Motor neuron (in vitro differentiated cells): ENCODE results near the gene REM1. TPM values are rescaled to one million over a fixed set of nuclear protein-coding genes. Genes with fewer than 3 reads are reported as not detected.
"Not testable (repeated sequence)": the region's sequence is repeated elsewhere in the genome, so short reads cannot be mapped to it uniquely, and the experiment has no call there.

Experiments used
- ATAC-seq, 8 experiments: fragments of 200-7000 bp; cut with Tn5 transposase; replicated peaks in 6 of 8; 2 replicates each; pipeline ENCODE4 v1.8.0; 2021; ENCODE audit warnings: mild to moderate bottlenecking in 8 of 8, moderate library complexity in 8 of 8
- H3K27ac ChIP-seq, 2 donors: fragments of 250-450 bp; sonication (Bioruptor Pico); 2 replicates each; pipeline ENCODE4 v1.9.0; 2021; ENCODE audit warnings: antibody characterized with exemption in 2 of 2, mild to moderate bottlenecking in 2 of 2, moderate library complexity in 1 of 2
- H3K4me1 ChIP-seq, 2 donors: fragments of 250-450 bp; sonication (Bioruptor Pico); replicated peaks in 1 of 2; 2 replicates each; pipeline ENCODE4 v1.6.1; 2021; ENCODE audit warnings: antibody characterized with exemption in 2 of 2, mild to moderate bottlenecking in 2 of 2, moderate library complexity in 1 of 2
- H3K4me3 ChIP-seq, 5 donors: fragments of 250-450 bp; sonication (Bioruptor Pico); 2 replicates each; pipeline ENCODE4 v1.9.0; 2021; ENCODE audit warnings: antibody characterized with exemption in 5 of 5, mild to moderate bottlenecking in 5 of 5, moderate library complexity in 4 of 5
- WGBS, 10 experiments: fragments of 450-650 bp; shearing (Covaris generic); methylation state at CpG; one replicate each; pipeline ENCODE4 v1.0.0; 2022; 5-methylcytosine and 5-hydroxymethylcytosine counted together
- in situ Hi-C, 9 experiments: fragments of 400-800 bp; cut with MboI; loops; one replicate each; pipeline ENCODE4 v1.15.0; 2021; ENCODE audit warnings: low sequenced_read_pairs in 9 of 9, low pct_unique_long_range_greater_than_20kb in 2 of 9; ENCODE audit not compliant: unreplicated experiment in 9 of 9
- total RNA-seq, 8 experiments: library from RNA; unstranded; fragments of 300-600 nt; gene quantifications; 2 replicates each; pipeline versions ENCODE4 v1.2.3 to v1.2.4, GENCODE V29; 2022

The REM1 gene
- total RNA-seq: under 1 TPM in 5 of 8 experiments, not detected in 3; 0.09 to 0.33 (median 0.13) TPM

GRCh38 chr20:31474758-31475427, at the start of gene REM1, which contains the start of gene DEFB124:
TSS of gene REM1 (plus strand) at chr20:31475288. CDS start at chr20:31476446, 1,158 bp downstream.
TSS of gene DEFB124 (minus strand) at chr20:31475127. CDS start at chr20:31473013, 2,114 bp downstream.
- WGBS, 10 experiments: 0 to 22% (median 5%) methylated on average over 1 to 11 of the region's 33 CpGs; no CpG with 5 or more reads in 2 of the 10 experiments
- in situ Hi-C loops: no loop called here
- ATAC-seq: peak; percentile 16 to 91 (median 70)
- Histone ChIP-seq H3K4me3 (peak within 1 kb of the TSS in 3 of 5 donors; percentile 3 to 17 (median 9)), H3K4me1 (peaks cover 0 to 6% of the 10 kb centered on the region in 2 donors), H3K27ac (no peak within 1 kb of the TSS)

GRCh38 chr20:31425797-31426196, 49.3 kb upstream of the REM1 start:
- Histone ChIP-seq H3K27ac (no peak overlapping the region), H3K4me3 (no peak overlapping the region), H3K4me1 (no peaks in the 10 kb centered on the region)
- in situ Hi-C loops: no loop called here
- ATAC-seq: no peak

DNA sequence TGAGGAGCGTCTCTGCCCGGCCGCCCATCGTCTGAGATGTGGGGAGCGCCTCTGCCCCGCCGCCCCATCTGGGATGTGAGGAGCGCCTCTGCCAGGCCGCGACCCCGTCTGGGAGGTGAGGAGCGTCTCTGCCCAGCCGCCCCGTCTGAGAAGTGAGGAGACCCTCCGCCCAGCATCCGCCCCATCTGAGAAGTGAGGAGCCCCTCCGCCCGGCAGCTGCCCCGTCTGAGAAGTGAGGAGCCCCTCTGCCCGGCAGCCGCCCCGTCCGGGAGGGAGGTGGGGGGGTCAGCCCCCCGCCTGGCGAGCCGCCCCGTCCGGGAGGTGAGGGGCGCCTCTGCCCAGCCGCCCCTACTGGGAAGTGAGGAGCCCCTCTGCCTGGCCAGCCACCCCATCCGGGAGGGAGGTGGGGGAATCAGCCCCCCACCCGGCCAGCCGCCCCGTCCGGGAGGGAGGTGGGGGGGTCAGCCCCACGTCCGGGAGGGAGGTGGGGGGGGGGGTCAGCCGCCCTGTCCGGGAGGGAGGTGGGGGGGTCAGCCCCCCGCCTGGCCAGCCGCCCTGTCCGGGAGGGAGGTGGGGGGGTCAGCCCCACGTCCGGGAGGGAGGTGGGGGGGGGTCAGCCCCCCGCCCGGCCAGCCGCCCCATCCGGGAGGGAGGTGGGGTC, 48.1 kb upstream of the REM1 start:
- in situ Hi-C loops, H3K27ac ChIP-seq, H3K4me1 ChIP-seq, ATAC-seq, H3K4me3 ChIP-seq: not testable (repeated sequence)
- WGBS, 10 experiments: no CpG with 5 or more reads among the region's 48 CpGs

DNA sequence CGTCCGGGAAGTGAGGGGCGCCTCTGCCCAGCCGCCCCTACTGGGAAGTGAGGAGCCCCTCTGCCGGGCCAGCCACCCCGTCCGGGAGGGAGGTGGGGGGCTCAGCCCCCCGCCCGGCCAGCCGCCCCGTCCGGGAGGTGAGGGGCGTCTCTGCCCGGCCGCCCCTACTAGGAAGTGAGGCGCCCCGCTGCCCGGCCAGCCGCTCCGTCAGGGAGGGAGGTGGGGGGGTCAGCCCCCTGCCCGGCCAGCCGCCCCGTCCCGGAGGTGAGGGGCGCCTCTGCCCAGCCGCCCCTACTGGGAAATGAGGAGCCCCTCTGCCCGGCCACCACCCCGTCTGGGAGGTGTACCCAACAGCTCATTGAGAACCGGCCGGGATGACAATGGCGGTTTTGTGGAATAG, 47.5 kb upstream of the REM1 start:
- whole genome bisulfite sequencing, 10 experiments: no CpG with 5 or more reads among the region's 31 CpGs
- ATAC-seq, H3K4me3 ChIP-seq, H3K27ac ChIP-seq, in situ Hi-C loops, H3K4me1 ChIP-seq: not testable (repeated sequence)

GRCh38 chr20:31430568-31431115, 44.4 kb upstream of the REM1 start:
- Histone ChIP-seq H3K4me1 (no peaks in the 10 kb centered on the region), H3K4me3 (no peak overlapping the region), H3K27ac (no peak overlapping the region)
- ATAC-seq: peak in 1 of 8 experiments; percentile 94
- WGBS, 10 experiments: 0 to 80% (median 15%) methylated on average over 1 to 4 of the region's 4 CpGs; no CpG with 5 or more reads in 1 of the 10 experiments
- in situ Hi-C loops: no loop called here

DNA sequence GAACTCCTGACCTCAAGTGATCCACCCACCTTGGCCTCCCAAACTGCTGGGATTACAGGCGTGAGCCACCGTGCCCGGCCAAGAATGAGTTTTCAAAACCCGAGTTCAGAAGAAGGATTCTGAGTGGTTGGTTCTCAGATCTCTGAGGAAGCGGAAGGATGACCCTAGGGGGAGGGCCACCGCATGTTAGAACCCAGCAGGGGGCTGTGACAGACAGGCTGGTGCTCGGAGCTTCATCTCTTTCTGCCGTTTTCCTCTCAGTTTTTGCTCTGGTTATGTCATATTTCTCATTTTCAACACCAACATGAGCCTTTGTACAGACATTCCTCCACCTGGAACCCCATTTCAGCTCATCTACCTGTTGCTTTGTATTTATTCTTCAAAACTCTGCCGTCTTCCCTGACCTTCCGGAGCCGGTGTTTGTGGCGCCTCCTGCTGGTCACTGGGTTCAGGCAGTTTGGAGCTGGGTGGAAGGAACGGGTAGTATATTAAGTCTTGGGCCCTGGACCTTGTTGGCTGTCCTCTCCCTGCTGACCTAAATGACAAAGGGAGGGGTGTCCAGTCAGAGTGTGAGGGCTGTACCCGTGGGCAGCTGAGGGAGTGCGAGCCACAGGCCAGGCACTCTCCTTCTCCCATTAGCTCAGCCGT, 35.0 kb upstream of the REM1 start, which contains the start of gene DEFB123:
DEFB123 (plus strand) TSS at position 621 of the 648 bp plus-strand sequence. CDS start 67 bp downstream, outside the sequence.
- in situ Hi-C loops: no loop called here
- Histone ChIP-seq H3K4me1 (no peaks in the 10 kb centered on the region), H3K4me3 (no peak within 1 kb of the TSS), H3K27ac (no peak within 1 kb of the TSS)
- WGBS, 10 experiments: 20 to 90% (median 70%) methylated on average over 1 to 10 of the region's 16 CpGs
- no peak for ATAC-seq

DNA sequence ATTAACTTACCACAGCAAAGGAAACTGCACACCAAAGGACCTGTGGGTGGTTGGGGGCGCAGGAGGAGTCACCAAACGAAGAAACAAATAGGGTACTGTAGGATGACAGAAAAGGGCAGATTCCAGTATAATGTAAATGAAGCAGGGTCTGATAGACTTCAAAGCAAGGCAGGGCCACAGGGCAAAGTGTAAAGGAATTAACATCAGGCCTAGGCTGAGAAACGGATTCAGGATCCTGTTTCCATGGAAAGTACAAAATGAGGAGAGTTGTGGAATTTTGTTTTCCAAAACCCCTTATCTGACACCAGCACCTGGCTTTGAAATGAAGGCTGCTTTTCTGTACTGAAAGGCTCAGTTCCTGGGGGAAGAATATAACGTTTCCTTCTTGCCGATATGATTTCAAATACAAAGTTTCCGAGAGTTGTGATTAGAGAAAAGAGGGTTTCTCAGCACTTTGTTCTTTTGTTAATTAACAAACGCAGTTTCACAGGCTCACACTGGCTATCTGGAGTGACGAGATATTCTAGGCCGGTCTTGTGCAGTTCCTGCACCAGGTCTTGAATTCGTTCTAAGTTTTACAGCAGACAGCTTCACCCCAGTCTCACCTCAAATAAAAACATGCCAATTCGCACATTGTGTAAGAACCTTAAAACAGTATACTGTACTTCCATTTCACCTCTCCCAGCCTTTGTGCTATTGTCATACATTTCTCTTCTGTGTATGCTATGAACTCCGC, 28.8 kb upstream of the REM1 start:
- 19 to 80% (median 38%) methylated on average over 3 to 11 of the region's 12 CpGs for WGBS, 10 experiments
- in situ Hi-C loops: no loop called here
- Histone ChIP-seq H3K4me1 (no peaks in the 10 kb centered on the region), H3K27ac (no peak overlapping the region), H3K4me3 (no peak overlapping the region)
- ATAC-seq: no peak

- H3K4me1 ChIP-seq: no peaks in the 10 kb centered on the region
- no peak overlapping the region for H3K4me3 ChIP-seq
- no peak overlapping the region for H3K27ac ChIP-seq
- 9 to 83% (median 48%) methylated on average over 2 to 6 of the region's 8 CpGs for WGBS, 10 experiments
- in situ Hi-C loops: no loop called here
- peak in 2 of 8 experiments; percentile 52 to 61 for ATAC-seq
Measured at GRCh38 chr20:31449511-31450414, 25.3 kb upstream of the REM1 start.

- Histone ChIP-seq H3K4me1 (no peaks in the 10 kb centered on the region), H3K27ac (no peak overlapping the region), H3K4me3 (no peak overlapping the region)
- ATAC-seq: peak in 2 of 8 experiments; percentile 34 to 88
- in situ Hi-C loops: no loop called here
- WGBS, 10 experiments: 13 to 83% (median 48%) methylated on average over 1 to 2 of the region's 2 CpGs; no CpG with 5 or more reads in 3 of the 10 experiments
Measured at GRCh38 chr20:31452575-31452974, 22.5 kb upstream of the REM1 start.

DNA sequence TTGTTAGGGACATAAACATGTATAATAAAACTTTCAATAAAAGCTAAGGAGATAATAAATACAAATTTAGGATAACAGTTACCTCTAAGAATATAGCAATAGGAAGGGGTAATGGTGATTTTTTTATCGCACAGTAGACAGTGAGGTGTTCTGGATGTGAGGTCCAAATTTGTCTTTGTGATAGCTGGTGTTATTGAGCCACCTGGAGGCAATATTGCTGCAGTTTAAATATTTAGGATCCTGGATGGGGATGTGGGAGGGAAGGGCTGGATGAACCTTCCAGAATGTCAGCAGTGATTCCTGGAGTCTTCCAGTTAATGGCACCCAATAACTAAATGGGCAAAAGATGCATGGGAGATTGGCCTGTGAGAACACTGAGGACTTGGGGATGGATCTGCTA, 20.7 kb upstream of the REM1 start:
- in situ Hi-C loops: no loop called here
- Histone ChIP-seq H3K27ac (no peak overlapping the region), H3K4me3 (no peak overlapping the region), H3K4me1 (no peaks in the 10 kb centered on the region)
- whole genome bisulfite sequencing, 10 experiments: 67 to 100% (median 93%) methylated on average over 1 of the region's 1 CpG; no CpG with 5 or more reads in 3 of the 10 experiments
- no peak for ATAC-seq

GRCh38 chr20:31470946-31471345, 4.1 kb upstream of the REM1 start:
- ATAC-seq, H3K4me1 ChIP-seq, H3K27ac ChIP-seq, H3K4me3 ChIP-seq, in situ Hi-C loops: not testable (repeated sequence)
- WGBS, 10 experiments: no CpG with 5 or more reads among the region's 33 CpGs
